Lower lobe of right lung (tissue), 2 donors: ENCODE results near the gene DNAJB5. TPM values are rescaled to one million over a fixed set of nuclear protein-coding genes. Genes with fewer than 3 reads are reported as not detected.

ENCODE experiments used
- ATAC-seq, 2 donors: fragments of 200-7000 bp; cut with Tn5 transposase; one replicate each; pipeline ENCODE4 v1.9.1; 2020 to 2022; ENCODE audit warnings: mild to moderate bottlenecking in 2 of 2, moderate library complexity in 2 of 2
- DNase-seq: peaks from one replicate; pipeline ENCODE4 v3.0.0-alpha.2; 2020
- H3K27ac ChIP-seq: fragments of 200-600 bp; one replicate; pipeline ENCODE4 v1.8.0; 2022
- H3K27me3 ChIP-seq: fragments of 200-600 bp; one replicate; pipeline ENCODE4 v1.8.0; 2022; ENCODE audit warnings: low read depth
- H3K36me3 ChIP-seq: fragments of 200-600 bp; one replicate; pipeline ENCODE4 v1.8.0; 2022; ENCODE audit warnings: mild to moderate bottlenecking
- H3K4me1 ChIP-seq: fragments of 200-600 bp; one replicate; pipeline ENCODE4 v1.8.0; 2022
- H3K4me3 ChIP-seq: fragments of 200-600 bp; one replicate; pipeline ENCODE4 v1.8.0; 2022; ENCODE audit warnings: mild to moderate bottlenecking
- H3K9me3 ChIP-seq: fragments of 200-600 bp; one replicate; pipeline ENCODE4 v1.8.0; 2022
- CTCF ChIP-seq: fragments of 200-600 bp; IDR thresholded peaks from one replicate; pipeline ENCODE4 v1.8.0; 2022; ENCODE audit warnings: antibody characterized with exemption, mild to moderate bottlenecking
- intact Hi-C: fragments of 100-400 bp; cut with DNase I; formaldehyde crosslinking; loops from one replicate; pipeline ENCODE4 v1.11.0; 2022
- total RNA-seq: library from RNA; stranded (reverse); fragmentation: NEBNext Ultra II Directional; extraction: Animal tissue kit (Norgen Biotek cat#: 25700); gene quantifications from one replicate; pipeline ENCODE4 v1.2.1, GENCODE V29; 2021
- donor health status: DM: no; HTN: yes; CAD: no; lungs with severe emphysema.

Gene DNAJB5
- total RNA-seq, 1 donor from 2014 or later: 6.0 TPM

GRCh38 chr9:34994900-34995669 lies 5.5 kb downstream of the DNAJB5 start:
- Histone ChIP-seq H3K9me3 (no peaks in the 10 kb centered on the region), H3K27me3 (no peaks in the 10 kb centered on the region), H3K36me3 (peaks cover 10% of the 10 kb centered on the region), H3K4me1 (peaks cover 53% of the 10 kb centered on the region), H3K27ac (peak overlapping the region; percentile 64), H3K4me3 (no peak overlapping the region)
- DNase-seq (no peak), ATAC-seq (peak in 1 of 2 donors; percentile 7)
- no peak for TF ChIP-seq CTCF
- intact Hi-C loops: no loop called here

GRCh38 chr9:34995670-34996060 lies 6.1 kb downstream of the DNAJB5 start:
- no peak overlapping the region for H3K4me3 ChIP-seq
- TF ChIP-seq CTCF: no peak
- intact Hi-C loops: no loop called here
- peaks cover 48% of the 10 kb centered on the region for H3K4me1 ChIP-seq
- DNase-seq (no peak), ATAC-seq (no peak)
- H3K9me3 ChIP-seq: no peaks in the 10 kb centered on the region
- H3K27me3 ChIP-seq: no peaks in the 10 kb centered on the region
- peaks cover 10% of the 10 kb centered on the region for H3K36me3 ChIP-seq
- no peak overlapping the region for H3K27ac ChIP-seq

GRCh38 chr9:34996181-34996904 lies 6.8 kb downstream of the DNAJB5 start:
- intact Hi-C loops: no loop called here
- no peak for DNase-seq

GRCh38 chr9:34996905-34997279 lies 7.3 kb downstream of the DNAJB5 start:
- no peak overlapping the region for H3K27ac ChIP-seq
- H3K36me3 ChIP-seq: peaks cover 10% of the 10 kb centered on the region
- no peak overlapping the region for H3K4me3 ChIP-seq
- no peaks in the 10 kb centered on the region for H3K27me3 ChIP-seq
- no peaks in the 10 kb centered on the region for H3K9me3 ChIP-seq
- intact Hi-C loops: no loop called here
- no peak for TF ChIP-seq CTCF
- ATAC-seq: no peak
- no peak for DNase-seq
- peaks cover 46% of the 10 kb centered on the region for H3K4me1 ChIP-seq

More at GRCh38 chr9:34996181-34996904, 6.8 kb downstream of the DNAJB5 start:
- Histone ChIP-seq H3K4me1 (peaks cover 48% of the 10 kb centered on the region), H3K4me3 (no peak overlapping the region), H3K27ac (no peak overlapping the region), H3K9me3 (no peaks in the 10 kb centered on the region), H3K27me3 (no peaks in the 10 kb centered on the region), H3K36me3 (peaks cover 10% of the 10 kb centered on the region)
- no peak for ATAC-seq
- no peak for TF ChIP-seq CTCF

- DNase-seq (no peak), ATAC-seq (no peak)
- Histone ChIP-seq H3K4me1 (peaks cover 42% of the 10 kb centered on the region), H3K9me3 (no peaks in the 10 kb centered on the region), H3K36me3 (peaks cover 10% of the 10 kb centered on the region), H3K27me3 (no peaks in the 10 kb centered on the region), H3K27ac (no peak overlapping the region), H3K4me3 (no peak overlapping the region)
- TF ChIP-seq CTCF: no peak
- intact Hi-C loops: no loop called here
Observed at GRCh38 chr9:34997379-34997781, 7.8 kb downstream of the DNAJB5 start.
